ENCODE measurements around the gene ITGB1BP1.

GRCh38 chr2:9410108-9410507 lies 13.2 kb downstream of the ITGB1BP1 start:
- TF ChIP-seq CTCF (IDR thresholded peaks at IDR 0.05) (no peak), POLR2A (IDR thresholded peaks at IDR 0.05) (no peak), EP300 (IDR thresholded peaks at IDR 0.05) (no peak)

Measured in tibial nerve (tissue), 4 donors.